HepG2 (cell line): ENCODE results near the gene PKP4. TPM values are rescaled to one million over a fixed set of nuclear protein-coding genes. Genes with fewer than 3 reads are reported as not detected.
A peak's percentile ranks its signal among the peaks of the same experiment; 100 is the strongest.

ENCODE experiments used
- ATAC-seq: fragments of 200-7000 bp; cut with Tn5 transposase; 3 replicates; pipeline ENCODE4 v1.9.1; 2020; ENCODE audit warnings: mild to moderate bottlenecking, moderate library complexity
- BruUV-seq: library from RNA; stranded (reverse); fragments of 400-500 nt; replicated peaks from 2 replicates; lab custom pipeline; 2021; lab: Mats Ljungman, UMichigan
- CTCF ChIA-PET: fragments of 300-600 bp; formaldehyde crosslinking; extraction: SDS; loops from one replicate; lab custom pipeline; 2021; ENCODE audit warnings: low total read pairs, inconsistent platforms, low intra/inter-chr PET ratio; lab: Yijun Ruan, JAX
- POLR2A ChIA-PET: fragments of 350-600 bp; sonication (Branson Sonifier 250); formaldehyde crosslinking; loops from one replicate; lab custom pipeline; 2020; ENCODE audit warnings: antibody characterized with exemption, inconsistent platforms; lab: Yijun Ruan, JAX
- DNase-seq: peaks from one replicate; pipeline ENCODE4 v3.0.0-alpha.2; 2015; ENCODE audit warnings: low spot score
- FAIRE-seq: peaks from 3 replicates; lab custom pipeline; 2011; peaks lifted over from hg19 to GRCh38; lab: Jason Lieb, UNC
- H2AFZ ChIP-seq: one replicate; pipeline ENCODE4 v1.6.1; 2011; ENCODE audit warnings: low read length, inconsistent platforms
- H3K27ac ChIP-seq: fragments of 300-600 bp; 3 replicates; pipeline ENCODE4 v1.8.0; 2011; ENCODE audit warnings: mixed run types, mild to moderate bottlenecking, mixed read lengths, low read length, inconsistent platforms; ENCODE audit not compliant: insufficient read depth; ENCODE audit errors: extremely low read length
- H3K27me3 ChIP-seq, 2 experiments: fragments of 200-600 bp in 1 of 2; 2 replicates in 1 of 2; 3 replicates in 1 of 2; pipeline versions ENCODE4 v1.6.0 to v1.8.0; 2011; ENCODE audit warnings: low read length in 2 of 2, mild to moderate bottlenecking in 2 of 2, moderate library complexity in 2 of 2, inconsistent platforms in 1 of 2; ENCODE audit not compliant: insufficient read depth in 2 of 2, control insufficient read depth in 1 of 2
- H3K36me3 ChIP-seq, 2 experiments: fragments of 200-600 bp in 1 of 2; replicated peaks in 1 of 2; 2 replicates in 1 of 2; 3 replicates in 1 of 2; pipeline versions ENCODE4 v1.5.1 to v1.8.0; 2011; ENCODE audit warnings: low read length in 2 of 2, inconsistent platforms in 1 of 2; ENCODE audit not compliant: insufficient read depth in 2 of 2, control insufficient read depth in 1 of 2
- H3K4me1 ChIP-seq: 2 replicates; pipeline ENCODE4 v1.5.1; 2012; ENCODE audit warnings: low read length, inconsistent platforms; ENCODE audit not compliant: insufficient read depth
- H3K4me2 ChIP-seq: 2 replicates; pipeline ENCODE4 v1.6.0; 2011; ENCODE audit warnings: low read depth, low read length, inconsistent platforms
- H3K4me3 ChIP-seq, 3 experiments: fragments of 200-600 bp in 1 of 3; sonication (generic), shearing (Covaris generic) in 1 of 3; replicated peaks in 1 of 3; 2 replicates each; pipeline ENCODE4 v1.5.1; 2011 to 2016; ENCODE audit warnings: low read length in 3 of 3, inconsistent platforms in 2 of 3, low read depth in 2 of 3, mild to moderate bottlenecking in 2 of 3, control low read depth in 1 of 3, mixed read lengths in 1 of 3; ENCODE audit not compliant: insufficient read depth in 1 of 3
- H3K79me2 ChIP-seq: one replicate; pipeline ENCODE4 v1.6.1; 2011; ENCODE audit warnings: low read length, inconsistent platforms; ENCODE audit not compliant: insufficient read depth
- H3K9ac ChIP-seq: 2 replicates; pipeline ENCODE4 v1.6.0; 2011; ENCODE audit warnings: mild to moderate bottlenecking, low read depth, low read length, inconsistent platforms; ENCODE audit not compliant: insufficient read depth
- H3K9me3 ChIP-seq: 2 replicates; pipeline ENCODE4 v1.5.1; 2012; ENCODE audit warnings: mild to moderate bottlenecking, low read length
- H4K20me1 ChIP-seq: 2 replicates; pipeline ENCODE4 v1.6.0; 2011; ENCODE audit warnings: inconsistent platforms, mild to moderate bottlenecking, low read length, moderate library complexity; ENCODE audit not compliant: insufficient read depth
- ATAD3A ChIP-seq: sonication (generic); formaldehyde crosslinking; IDR thresholded peaks from 2 replicates; pipeline ENCODE4 v1.4.0; 2020; ENCODE audit warnings: missing genetic modification reagents
- CEBPG ChIP-seq: IDR thresholded peaks from 2 replicates; pipeline ENCODE4 v1.6.1; 2016
- MTA3 ChIP-seq: sonication (generic); formaldehyde crosslinking; IDR thresholded peaks from 2 replicates; pipeline ENCODE4 v1.4.0; 2020; ENCODE audit warnings: missing genetic modification reagents
- NFIC ChIP-seq: IDR thresholded peaks from 2 replicates; pipeline ENCODE4 v1.6.1; 2012; ENCODE audit warnings: mild to moderate bottlenecking, low read length, inconsistent platforms
- SAP130 ChIP-seq: IDR thresholded peaks from 2 replicates; pipeline ENCODE4 v1.6.1; 2016; ENCODE audit warnings: low read depth
- SOX13 ChIP-seq, 3 experiments: fragments of 450-650 bp in 1 of 3; sonication (generic) in 1 of 3; formaldehyde crosslinking in 1 of 3; IDR thresholded peaks in 2 of 3; conservative IDR thresholded peaks in 1 of 3; 2 replicates each; pipeline versions ENCODE4 v1.5.0 to v1.6.1; 2016 to 2020; ENCODE audit warnings: antibody characterized with exemption in 1 of 3, mild to moderate bottlenecking in 1 of 3, missing compliant biosample characterization in 1 of 3, missing genetic modification reagents in 1 of 3, moderate library complexity in 1 of 3
- ZFP36L2 ChIP-seq: sonication (generic); formaldehyde crosslinking; IDR thresholded peaks from 2 replicates; pipeline ENCODE4 v1.4.0; 2020; ENCODE audit warnings: missing genetic modification reagents
- ZNF501 ChIP-seq: sonication (generic); formaldehyde crosslinking; IDR thresholded peaks from 2 replicates; pipeline ENCODE4 v1.5.1; 2020; ENCODE audit warnings: mild to moderate bottlenecking, moderate library complexity, missing genetic modification reagents
- ZNF674 ChIP-seq: sonication (generic); formaldehyde crosslinking; IDR thresholded peaks from 2 replicates; pipeline ENCODE4 v1.5.0; 2020; ENCODE audit warnings: low read depth, mild to moderate bottlenecking, missing genetic modification reagents
- ZNF788 ChIP-seq: sonication (generic); formaldehyde crosslinking; IDR thresholded peaks from 2 replicates; pipeline ENCODE4 v1.5.0; 2020; ENCODE audit warnings: mild to moderate bottlenecking, missing genetic modification reagents, borderline replicate concordance
- ZNF790 ChIP-seq: sonication (generic); formaldehyde crosslinking; IDR thresholded peaks from 2 replicates; pipeline ENCODE4 v1.8.0; 2022; ENCODE audit warnings: missing genetic modification reagents, mild to moderate bottlenecking, borderline replicate concordance
- WGBS: methylation state at CpG from one replicate; pipeline ENCODE4 v1.1.6; 2017; ENCODE audit warnings: low lambda C conversion rate; 5-methylcytosine and 5-hydroxymethylcytosine counted together
- in situ Hi-C: cut with HindIII; loops from 2 replicates; pipeline ENCODE4 v1.10.0; 2017; ENCODE audit warnings: low pct_unique_long_range_greater_than_20kb; ENCODE audit not compliant: extremely low pct_ligation_motif_present
- intact Hi-C: fragments of 100-400 bp; cut with micrococcal nuclease; formaldehyde crosslinking; loops from one replicate; pipeline ENCODE4 v1.10.0; 2022; ENCODE audit not compliant: unreplicated experiment
- polyA plus RNA-seq, 8 experiments: library from polyadenylated mRNA; depleted of rRNA in 3 of 8; stranded (reverse) in 7 of 8; unstranded in 1 of 8; fragments of >200 nt; fragmentation: Illumina TruSeq in 4 of 8; extraction: Trizol in 4 of 8; gene quantifications; 2 replicates each; pipeline versions ENCODE4 v1.2.1 to v1.2.3, GENCODE V29; 2011 to 2016; ENCODE audit warnings: low read depth in 4 of 8, missing spikeins in 1 of 8, mixed read lengths in 1 of 8; ENCODE audit not compliant: insufficient read depth in 1 of 8
- total RNA-seq, 5 experiments: library from RNA; depleted of rRNA; stranded (reverse); fragments of >200 nt; fragmentation: Illumina TruSeq; extraction: Trizol; gene quantifications; 2 replicates each; pipeline ENCODE4 v1.2.3, GENCODE V29; 2016; ENCODE audit warnings: low read depth in 1 of 5
- TF ChIP-seq, protein P1 (sequence below): sonication (generic); formaldehyde crosslinking; IDR thresholded peaks from 2 replicates; pipeline ENCODE4 v1.5.0; 2020; ENCODE audit warnings: missing genetic modification reagents
- TF ChIP-seq, protein P2 (sequence below): sonication (generic); formaldehyde crosslinking; IDR thresholded peaks from 2 replicates; pipeline ENCODE4 v1.4.0; 2020; ENCODE audit warnings: missing genetic modification reagents, borderline replicate concordance
- TF ChIP-seq, protein P3 (sequence below): sonication (generic); formaldehyde crosslinking; IDR thresholded peaks from 2 replicates; pipeline ENCODE4 v1.8.0; 2023; ENCODE audit warnings: mild to moderate bottlenecking, missing genetic modification reagents
- TF ChIP-seq, protein P4 (sequence below): sonication (generic); formaldehyde crosslinking; IDR thresholded peaks from 2 replicates; pipeline ENCODE4 v1.5.0; 2020; ENCODE audit warnings: missing genetic modification reagents
- TF ChIP-seq, protein P5 (sequence below): sonication (generic); formaldehyde crosslinking; conservative IDR thresholded peaks from 2 replicates; pipeline ENCODE4 v1.4.0; 2020; ENCODE audit warnings: missing genetic modification reagents
- TF ChIP-seq, protein P6 (sequence below): sonication (generic); formaldehyde crosslinking; IDR thresholded peaks from 2 replicates; pipeline ENCODE4 v1.5.0; 2020; ENCODE audit warnings: missing genetic modification reagents, mild to moderate bottlenecking, borderline replicate concordance

PKP4 gene
- total and polyA plus RNA-seq, 2 of the 13 experiments (the other 11 are each of a cell fraction or from before 2014, with no cell fraction given) = 80.9 to 90.5 TPM

DNA sequence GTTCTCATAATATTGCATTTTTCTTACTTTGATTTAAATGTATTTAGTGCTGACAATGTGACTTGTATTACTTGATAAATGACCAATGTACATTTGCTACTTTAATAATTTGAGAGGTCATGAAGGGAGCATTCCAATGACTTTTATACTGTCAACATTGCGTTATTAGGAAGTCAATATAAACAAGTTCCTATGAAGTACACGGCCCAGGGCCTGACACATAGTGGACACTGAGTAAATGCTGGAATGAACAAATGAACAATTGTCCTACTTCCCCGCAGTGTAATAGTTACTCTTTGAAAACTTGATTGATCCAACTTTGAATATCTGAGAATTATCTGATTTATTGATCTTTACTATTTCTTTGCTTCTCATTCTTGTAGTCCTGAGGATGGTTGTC is 47.3 kb downstream of the PKP4 start:
- Histone ChIP-seq H3K9ac (no peak overlapping the region), H3K79me2 (peaks cover 96% of the 10 kb centered on the region), H3K36me3 (peaks cover 0 to 3% of the 10 kb centered on the region in 2 experiments; a peak in 2 of 5 replicates), H3K9me3 (no peaks in the 10 kb centered on the region), H3K4me3 (no peak overlapping the region), H4K20me1 (peaks cover 26% of the 10 kb centered on the region), H3K27me3 (no peaks in the 10 kb centered on the region), H3K4me1 (peaks cover 64% of the 10 kb centered on the region), H3K4me2 (no peak overlapping the region), H3K27ac (no peak overlapping the region), H2AFZ (no peak overlapping the region)
- in situ Hi-C loops = no loop called here
- ATAC-seq = peak; percentile 54; the same call in 2 of the 3 replicates
- peak; percentile 57 for DNase-seq
- POLR2A ChIA-PET = no interaction called here
- 49% methylated on average over 3 of the region's 3 CpGs for WGBS
- intact Hi-C loops = no loop called here
- TSS peak; percentile 28 for BruUV-seq
- no peak for FAIRE-seq
- CTCF ChIA-PET = no interaction called here
- TF ChIP-seq CEBPG (CRISPR knock-in tag) = 0 out of 2 replicates have a peak, but pooled peaks have one; percentile 21
- no peak for TF ChIP-seq SAP130 (CRISPR knock-in tag)
- TF ChIP-seq MTA3 (CRISPR knock-in tag) = no peak
- 0 out of 2 replicates have a peak, but pooled peaks have one; percentile 48 for TF ChIP-seq NFIC
- TF ChIP-seq, protein P1, sequence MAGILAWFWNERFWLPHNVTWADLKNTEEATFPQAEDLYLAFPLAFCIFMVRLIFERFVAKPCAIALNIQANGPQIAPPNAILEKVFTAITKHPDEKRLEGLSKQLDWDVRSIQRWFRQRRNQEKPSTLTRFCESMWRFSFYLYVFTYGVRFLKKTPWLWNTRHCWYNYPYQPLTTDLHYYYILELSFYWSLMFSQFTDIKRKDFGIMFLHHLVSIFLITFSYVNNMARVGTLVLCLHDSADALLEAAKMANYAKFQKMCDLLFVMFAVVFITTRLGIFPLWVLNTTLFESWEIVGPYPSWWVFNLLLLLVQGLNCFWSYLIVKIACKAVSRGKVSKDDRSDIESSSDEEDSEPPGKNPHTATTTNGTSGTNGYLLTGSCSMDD = no peak
- TF ChIP-seq, protein P2, sequence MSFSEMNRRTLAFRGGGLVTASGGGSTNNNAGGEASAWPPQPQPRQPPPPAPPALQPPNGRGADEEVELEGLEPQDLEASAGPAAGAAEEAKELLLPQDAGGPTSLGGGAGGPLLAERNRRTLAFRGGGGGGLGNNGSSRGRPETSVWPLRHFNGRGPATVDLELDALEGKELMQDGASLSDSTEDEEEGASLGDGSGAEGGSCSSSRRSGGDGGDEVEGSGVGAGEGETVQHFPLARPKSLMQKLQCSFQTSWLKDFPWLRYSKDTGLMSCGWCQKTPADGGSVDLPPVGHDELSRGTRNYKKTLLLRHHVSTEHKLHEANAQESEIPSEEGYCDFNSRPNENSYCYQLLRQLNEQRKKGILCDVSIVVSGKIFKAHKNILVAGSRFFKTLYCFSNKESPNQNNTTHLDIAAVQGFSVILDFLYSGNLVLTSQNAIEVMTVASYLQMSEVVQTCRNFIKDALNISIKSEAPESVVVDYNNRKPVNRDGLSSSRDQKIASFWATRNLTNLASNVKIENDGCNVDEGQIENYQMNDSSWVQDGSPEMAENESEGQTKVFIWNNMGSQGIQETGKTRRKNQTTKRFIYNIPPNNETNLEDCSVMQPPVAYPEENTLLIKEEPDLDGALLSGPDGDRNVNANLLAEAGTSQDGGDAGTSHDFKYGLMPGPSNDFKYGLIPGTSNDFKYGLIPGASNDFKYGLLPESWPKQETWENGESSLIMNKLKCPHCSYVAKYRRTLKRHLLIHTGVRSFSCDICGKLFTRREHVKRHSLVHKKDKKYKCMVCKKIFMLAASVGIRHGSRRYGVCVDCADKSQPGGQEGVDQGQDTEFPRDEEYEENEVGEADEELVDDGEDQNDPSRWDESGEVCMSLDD (CRISPR knock-in tag) = no peak
- TF ChIP-seq, protein P3, sequence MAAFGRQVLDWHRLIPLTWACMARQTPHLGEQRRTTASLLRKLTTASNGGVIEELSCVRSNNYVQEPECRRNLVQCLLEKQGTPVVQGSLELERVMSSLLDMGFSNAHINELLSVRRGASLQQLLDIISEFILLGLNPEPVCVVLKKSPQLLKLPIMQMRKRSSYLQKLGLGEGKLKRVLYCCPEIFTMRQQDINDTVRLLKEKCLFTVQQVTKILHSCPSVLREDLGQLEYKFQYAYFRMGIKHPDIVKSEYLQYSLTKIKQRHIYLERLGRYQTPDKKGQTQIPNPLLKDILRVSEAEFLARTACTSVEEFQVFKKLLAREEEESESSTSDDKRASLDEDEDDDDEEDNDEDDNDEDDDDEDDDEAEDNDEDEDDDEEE (CRISPR knock-in tag) = no peak
- no peak for TF ChIP-seq ZNF788 (CRISPR knock-in tag)
- TF ChIP-seq ATAD3A (CRISPR knock-in tag) = no peak
- TF ChIP-seq, protein P4, sequence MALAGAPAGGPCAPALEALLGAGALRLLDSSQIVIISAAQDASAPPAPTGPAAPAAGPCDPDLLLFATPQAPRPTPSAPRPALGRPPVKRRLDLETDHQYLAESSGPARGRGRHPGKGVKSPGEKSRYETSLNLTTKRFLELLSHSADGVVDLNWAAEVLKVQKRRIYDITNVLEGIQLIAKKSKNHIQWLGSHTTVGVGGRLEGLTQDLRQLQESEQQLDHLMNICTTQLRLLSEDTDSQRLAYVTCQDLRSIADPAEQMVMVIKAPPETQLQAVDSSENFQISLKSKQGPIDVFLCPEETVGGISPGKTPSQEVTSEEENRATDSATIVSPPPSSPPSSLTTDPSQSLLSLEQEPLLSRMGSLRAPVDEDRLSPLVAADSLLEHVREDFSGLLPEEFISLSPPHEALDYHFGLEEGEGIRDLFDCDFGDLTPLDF (CRISPR knock-in tag) = no peak
- TF ChIP-seq, protein P5, sequence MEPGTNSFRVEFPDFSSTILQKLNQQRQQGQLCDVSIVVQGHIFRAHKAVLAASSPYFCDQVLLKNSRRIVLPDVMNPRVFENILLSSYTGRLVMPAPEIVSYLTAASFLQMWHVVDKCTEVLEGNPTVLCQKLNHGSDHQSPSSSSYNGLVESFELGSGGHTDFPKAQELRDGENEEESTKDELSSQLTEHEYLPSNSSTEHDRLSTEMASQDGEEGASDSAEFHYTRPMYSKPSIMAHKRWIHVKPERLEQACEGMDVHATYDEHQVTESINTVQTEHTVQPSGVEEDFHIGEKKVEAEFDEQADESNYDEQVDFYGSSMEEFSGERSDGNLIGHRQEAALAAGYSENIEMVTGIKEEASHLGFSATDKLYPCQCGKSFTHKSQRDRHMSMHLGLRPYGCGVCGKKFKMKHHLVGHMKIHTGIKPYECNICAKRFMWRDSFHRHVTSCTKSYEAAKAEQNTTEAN (CRISPR knock-in tag) = no peak
- no peak for TF ChIP-seq ZNF501 (CRISPR knock-in tag)
- TF ChIP-seq ZNF674 = no peak
- no peak for TF ChIP-seq ZFP36L2 (CRISPR knock-in tag)
- TF ChIP-seq, protein P6, sequence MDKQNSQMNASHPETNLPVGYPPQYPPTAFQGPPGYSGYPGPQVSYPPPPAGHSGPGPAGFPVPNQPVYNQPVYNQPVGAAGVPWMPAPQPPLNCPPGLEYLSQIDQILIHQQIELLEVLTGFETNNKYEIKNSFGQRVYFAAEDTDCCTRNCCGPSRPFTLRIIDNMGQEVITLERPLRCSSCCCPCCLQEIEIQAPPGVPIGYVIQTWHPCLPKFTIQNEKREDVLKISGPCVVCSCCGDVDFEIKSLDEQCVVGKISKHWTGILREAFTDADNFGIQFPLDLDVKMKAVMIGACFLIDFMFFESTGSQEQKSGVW (CRISPR knock-in tag) = no peak
- TF ChIP-seq SOX13 (IDR thresholded peaks at IDR 0.05) = no peak
- TF ChIP-seq SOX13 (CRISPR knock-in tag; conservative IDR thresholded peaks at IDR 0.05 in 1 of 2, IDR thresholded peaks at IDR 0.05 in 1 of 2) = peak in 1 of 2 experiments; percentile 46; a peak in 1 of 4 replicates
- TF ChIP-seq ZNF790 (CRISPR knock-in tag) = no peak
